GM23338 (cell line): Measurements from ENCODE around the gene ACO2. TPM values are rescaled to one million over a fixed set of nuclear protein-coding genes. Genes with fewer than 3 reads are reported as not detected.
A peak's percentile ranks its signal among the peaks of the same experiment; 100 is the strongest.

Experiments used
- ATAC-seq: fragments of 200-7000 bp; cut with Tn5 transposase; 3 replicates; pipeline ENCODE4 v1.9.1; 2020
- DNase-seq: peaks from one replicate; pipeline ENCODE4 v3.0.0-alpha.2; 2015; ENCODE audit warnings: low spot score
- H2AFZ ChIP-seq: fragments of 200-600 bp; sonication (generic); 2 replicates; pipeline ENCODE4 v1.8.0; 2016; ENCODE audit warnings: antibody characterized with exemption, mild to moderate bottlenecking, moderate library complexity
- H3F3A ChIP-seq: fragments of 200-600 bp; sonication (generic); replicated peaks from 2 replicates; pipeline ENCODE4 v1.8.0; 2017; ENCODE audit warnings: antibody characterized with exemption, mixed run types, low read depth
- H3K27ac ChIP-seq: fragments of 200-600 bp; sonication (generic); 2 replicates; pipeline ENCODE4 v1.6.1; 2016; ENCODE audit warnings: low read depth
- H3K27me3 ChIP-seq: fragments of 200-600 bp; sonication (generic); 2 replicates; pipeline ENCODE4 v1.8.0; 2016; ENCODE audit warnings: mild to moderate bottlenecking, mixed run types, moderate library complexity; ENCODE audit not compliant: insufficient read depth
- H3K36me3 ChIP-seq: fragments of 200-600 bp; sonication (generic); 2 replicates; pipeline ENCODE4 v1.8.0; 2016; ENCODE audit warnings: mild to moderate bottlenecking; ENCODE audit not compliant: insufficient read depth
- H3K4me1 ChIP-seq: fragments of 200-600 bp; sonication (generic); 2 replicates; pipeline ENCODE4 v1.8.0; 2016; ENCODE audit warnings: mild to moderate bottlenecking, moderate library complexity; ENCODE audit not compliant: insufficient read depth
- H3K4me2 ChIP-seq: fragments of 200-600 bp; sonication (generic); 2 replicates; pipeline ENCODE4 v1.7.1; 2017; ENCODE audit warnings: mixed run types
- H3K4me3 ChIP-seq: fragments of 200-600 bp; sonication (generic); 2 replicates; pipeline ENCODE4 v1.6.1; 2016; ENCODE audit warnings: mixed run types
- H3K79me2 ChIP-seq: fragments of 200-600 bp; sonication (generic); replicated peaks from 2 replicates; pipeline ENCODE4 v1.8.0; 2017; ENCODE audit warnings: mild to moderate bottlenecking; ENCODE audit not compliant: insufficient read depth
- H3K9me2 ChIP-seq: fragments of 200-600 bp; sonication (generic); 2 replicates; pipeline ENCODE4 v1.8.0; 2017; ENCODE audit not compliant: insufficient read depth
- H4K20me1 ChIP-seq: fragments of 200-600 bp; sonication (generic); replicated peaks from 2 replicates; pipeline ENCODE4 v1.8.0; 2017; ENCODE audit warnings: mild to moderate bottlenecking; ENCODE audit not compliant: insufficient read depth
- H3K27ac Mint-ChIP-seq: 2 replicates; pipeline ENCODE4 v1.8.0; 2020; ENCODE audit warnings: inconsistent platforms, mild to moderate bottlenecking, moderate library complexity, mixed read lengths
- H3K27me3 Mint-ChIP-seq: 3 replicates; pipeline ENCODE4 v1.8.0; 2022; ENCODE audit warnings: low read depth, mild to moderate bottlenecking, moderate library complexity, mixed read lengths, inconsistent platforms; ENCODE audit not compliant: insufficient read depth, poor library complexity
- H3K36me3 Mint-ChIP-seq: 3 replicates; pipeline ENCODE4 v1.8.0; 2021; ENCODE audit warnings: low read depth, mild to moderate bottlenecking, inconsistent platforms, moderate library complexity, mixed read lengths
- H3K4me1 Mint-ChIP-seq: 3 replicates; pipeline ENCODE4 v1.8.0; 2020; ENCODE audit warnings: mild to moderate bottlenecking, inconsistent platforms, mixed read lengths
- H3K4me3 Mint-ChIP-seq: 3 replicates; pipeline ENCODE4 v1.8.0; 2021; ENCODE audit warnings: moderate library complexity, mild to moderate bottlenecking, inconsistent platforms, mixed read lengths
- H3K9me3 Mint-ChIP-seq: 3 replicates; pipeline ENCODE4 v1.8.0; 2020; ENCODE audit warnings: moderate library complexity, mild to moderate bottlenecking, inconsistent platforms, mixed read lengths
- CTCF ChIP-seq, 2 experiments: fragments of 200-600 bp in 1 of 2; sonication (generic) in 1 of 2; conservative IDR thresholded peaks; 2 replicates each; pipeline versions ENCODE4 v1.5.1 to v1.6.1; 2016 to 2017; ENCODE audit warnings: antibody characterized with exemption in 2 of 2, low read depth in 2 of 2, mild to moderate bottlenecking in 2 of 2, moderate library complexity in 1 of 2
- ETS1 ChIP-seq: IDR thresholded peaks from 2 replicates; pipeline ENCODE4 v1.6.1; 2016; ENCODE audit warnings: antibody characterized with exemption
- JUNB ChIP-seq: IDR thresholded peaks from one replicate; pipeline ENCODE4 v1.6.1; 2016; ENCODE audit warnings: antibody characterized with exemption; ENCODE audit not compliant: unreplicated experiment
- NANOG ChIP-seq: IDR thresholded peaks from 2 replicates; pipeline ENCODE4 v1.6.1; 2016; ENCODE audit warnings: antibody characterized with exemption, borderline replicate concordance
- POLR2AphosphoS5 ChIP-seq: IDR thresholded peaks from 2 replicates; pipeline ENCODE4 v1.6.1; 2016; ENCODE audit warnings: antibody characterized with exemption, low read depth
- ZNF114 ChIP-seq: fragments of 250-450 bp; sonication (Bioruptor Pico); IDR thresholded peaks from 2 replicates; pipeline ENCODE4 v1.5.0; 2020; ENCODE audit warnings: mild to moderate bottlenecking, moderate library complexity
- ZNF331 ChIP-seq: fragments of 250-450 bp; sonication (Bioruptor Pico); IDR thresholded peaks from 2 replicates; pipeline ENCODE4 v1.5.0; 2020; ENCODE audit warnings: low read depth, mild to moderate bottlenecking, moderate library complexity
- polyA plus RNA-seq: library from polyadenylated mRNA; unstranded; fragments of >200 nt; fragmentation: Nextera tagmentation; extraction: Ambion mirVana; gene quantifications from 2 replicates; pipeline ENCODE4 v1.2.1, GENCODE V29; 2016
- total RNA-seq: library from RNA; depleted of rRNA; stranded (reverse); fragments of >200 nt; shearing (Covaris generic); gene quantifications from 2 replicates; pipeline ENCODE4 v1.2.3, GENCODE V29; 2014

The ACO2 gene
- total and polyA plus RNA-seq, 2 experiments from 2014 or later: 36.2 to 79.7 TPM

GRCh38 chr22:41504816-41505215, 35.9 kb downstream of the ACO2 start:
- no peak for ATAC-seq
- H3K4me3 Mint-ChIP-seq: no peak overlapping the region
- Histone ChIP-seq H3K36me3 (no peaks in the 10 kb centered on the region), H3K9me2 (no peaks in the 10 kb centered on the region), H3K79me2 (no peaks in the 10 kb centered on the region), H3K4me1 (no peaks in the 10 kb centered on the region), H3K27ac (no peak overlapping the region), H3F3A (0 out of 2 replicates have a peak, but pooled peaks cover 1% of the 10 kb centered on the region), H3K27me3 (no peaks in the 10 kb centered on the region), H3K4me2 (no peak overlapping the region), H4K20me1 (no peaks in the 10 kb centered on the region), H3K4me3 (no peak overlapping the region), H2AFZ (no peak overlapping the region)
- H3K4me1 Mint-ChIP-seq: no peaks in the 10 kb centered on the region
- H3K36me3 Mint-ChIP-seq: peaks cover 30% of the 10 kb centered on the region
- no peak for TF ChIP-seq ETS1
- no peak for TF ChIP-seq ZNF331 (CRISPR knock-in tag)
- no peak for TF ChIP-seq CTCF (conservative IDR thresholded peaks at IDR 0.05; ENCODE audit: low read depth in 2 of 2)
- no peak for TF ChIP-seq NANOG
- no peak for TF ChIP-seq JUNB
- no peak for TF ChIP-seq POLR2AphosphoS5
- TF ChIP-seq ZNF114 (CRISPR knock-in tag): no peak
- DNase-seq: no peak
- H3K27ac Mint-ChIP-seq: peak overlapping the region; percentile 40; the same call in 1 of the 2 replicates
- peaks cover 6% of the 10 kb centered on the region for H3K27me3 Mint-ChIP-seq
- no peaks in the 10 kb centered on the region for H3K9me3 Mint-ChIP-seq

- TF ChIP-seq CTCF (conservative IDR thresholded peaks at IDR 0.05; ENCODE audit: low read depth in 2 of 2) (no peak), ZNF114 (CRISPR knock-in tag) (no peak)
- H3K27ac ChIP-seq: no peak overlapping the region
- H3K9me3 Mint-ChIP-seq: no peaks in the 10 kb centered on the region
- H3F3A ChIP-seq: 0 out of 2 replicates have a peak, but pooled peaks cover 2% of the 10 kb centered on the region
- H3K27me3 ChIP-seq: no peaks in the 10 kb centered on the region
- no peak overlapping the region for H3K4me3 Mint-ChIP-seq
- H3K4me1 ChIP-seq: no peaks in the 10 kb centered on the region
- H3K36me3 Mint-ChIP-seq: peaks cover 34% of the 10 kb centered on the region
- H3K27me3 Mint-ChIP-seq: peaks cover 6% of the 10 kb centered on the region
- H3K4me1 Mint-ChIP-seq: no peaks in the 10 kb centered on the region
- H3K9me2 ChIP-seq: no peaks in the 10 kb centered on the region
- no peaks in the 10 kb centered on the region for H3K36me3 ChIP-seq
- H4K20me1 ChIP-seq: no peaks in the 10 kb centered on the region
- H3K27ac Mint-ChIP-seq: no peak overlapping the region
- H3K79me2 ChIP-seq: no peaks in the 10 kb centered on the region
- H2AFZ ChIP-seq: no peak overlapping the region
- DNase-seq (no peak), ATAC-seq (no peak)
- no peak overlapping the region for H3K4me3 ChIP-seq
- H3K4me2 ChIP-seq: no peak overlapping the region
These were observed 36.7 kb downstream of the ACO2 start for GRCh38 chr22:41505511-41506220.
